H1 (cell line): ENCODE results near the gene CYP26A1. TPM values are rescaled to one million over a fixed set of nuclear protein-coding genes. Genes with fewer than 3 reads are reported as not detected.

ENCODE experiments used
- CTCF ChIA-PET: fragments of 300-600 bp; sonication (Branson Sonifier 250); formaldehyde crosslinking; loops from one replicate; lab custom pipeline; 2021; ENCODE audit not compliant: partially characterized antibody; lab: Charles Lee
- POLR2A ChIA-PET: fragments of 300-600 bp; sonication (Branson Sonifier 250); formaldehyde crosslinking; loops from one replicate; lab custom pipeline; 2021; ENCODE audit warnings: inconsistent platforms; ENCODE audit not compliant: partially characterized antibody; lab: Charles Lee
- DNase-seq, 2 experiments: peaks; one replicate each; pipeline versions ENCODE4 v3.0.0 to v3.0.0-alpha.2; 2010 to 2022; ENCODE audit warnings: low spot score in 2 of 2, low read depth in 1 of 2, mixed read lengths in 1 of 2
- FAIRE-seq: peaks from 2 replicates; lab custom pipeline; 2011; peaks lifted over from hg19 to GRCh38; lab: Jason Lieb, UNC
- H2AFZ ChIP-seq: 2 replicates; pipeline ENCODE4 v1.8.1; 2012; ENCODE audit warnings: low read length, inconsistent platforms
- H2AK5ac ChIP-seq: 2 replicates; pipeline ENCODE4 v1.6.1; 2013; ENCODE audit warnings: low read depth, low read length
- H2BK120ac ChIP-seq: replicated peaks from 2 replicates; pipeline ENCODE3; 2013; ENCODE audit warnings: low read depth, low read length, inconsistent platforms
- H2BK12ac ChIP-seq: 2 replicates; pipeline ENCODE4 v1.6.1; 2013; ENCODE audit warnings: low read depth, low read length
- H2BK15ac ChIP-seq: 2 replicates; pipeline ENCODE4 v1.6.1; 2013; ENCODE audit warnings: low read length
- H2BK20ac ChIP-seq: 2 replicates; pipeline ENCODE4 v1.6.1; 2013; ENCODE audit warnings: low read length
- H2BK5ac ChIP-seq: 2 replicates; pipeline ENCODE4 v1.6.1; 2013; ENCODE audit warnings: low read depth, low read length
- H3K14ac ChIP-seq: 2 replicates; pipeline ENCODE4 v1.6.1; 2013; ENCODE audit warnings: inconsistent platforms; ENCODE audit not compliant: insufficient read length
- H3K18ac ChIP-seq: 2 replicates; pipeline ENCODE4 v1.6.1; 2013; ENCODE audit warnings: low read length; ENCODE audit errors: extremely low read depth
- H3K23ac ChIP-seq: 2 replicates; pipeline ENCODE4 v1.6.1; 2013; ENCODE audit warnings: inconsistent platforms; ENCODE audit not compliant: insufficient read length
- H3K23me2 ChIP-seq: 2 replicates; pipeline ENCODE4 v1.6.1; 2013; ENCODE audit warnings: low read depth, low read length
- H3K27ac ChIP-seq: 2 replicates; pipeline ENCODE4 v1.6.1; 2011; ENCODE audit warnings: low read depth, low read length, inconsistent platforms
- H3K27me3 ChIP-seq, 4 experiments: replicated peaks in 1 of 4; 1 replicate in 1 of 4; 2 replicates in 3 of 4; pipeline versions ENCODE4 v1.6.1 to v1.8.1; 2011 to 2013; ENCODE audit warnings: low read length in 3 of 4, mild to moderate bottlenecking in 3 of 4, inconsistent platforms in 2 of 4, mixed read lengths in 2 of 4, moderate library complexity in 1 of 4; ENCODE audit not compliant: control insufficient read depth in 3 of 4, insufficient read depth in 3 of 4; ENCODE audit errors: extremely low read depth in 1 of 4
- H3K36me3 ChIP-seq, 4 experiments: 2 replicates each; pipeline versions ENCODE4 v1.6.1 to v1.8.1; 2011 to 2013; ENCODE audit warnings: mild to moderate bottlenecking in 4 of 4, low read length in 3 of 4, moderate library complexity in 2 of 4, control low read depth in 1 of 4, inconsistent platforms in 1 of 4; ENCODE audit not compliant: insufficient read depth in 4 of 4, control insufficient read depth in 2 of 4
- H3K4ac ChIP-seq: replicated peaks from 2 replicates; pipeline ENCODE3; 2013; ENCODE audit warnings: low read length, low read depth, mixed read lengths, inconsistent platforms; ENCODE audit not compliant: insufficient read length
- H3K4me1 ChIP-seq, 4 experiments: replicated peaks in 1 of 4; 1 replicate in 1 of 4; 2 replicates in 3 of 4; pipeline versions ENCODE4 v1.6.1 to v1.8.1; 2011 to 2013; ENCODE audit warnings: low read length in 3 of 4, inconsistent platforms in 2 of 4, mixed read lengths in 1 of 4; ENCODE audit not compliant: insufficient read depth in 4 of 4, control insufficient read depth in 3 of 4
- H3K4me2 ChIP-seq, 2 experiments: 2 replicates each; pipeline versions ENCODE4 v1.6.1 to v1.8.1; 2011 to 2013; ENCODE audit warnings: low read depth in 2 of 2, low read length in 2 of 2, control low read depth in 1 of 2, inconsistent platforms in 1 of 2, mild to moderate bottlenecking in 1 of 2; ENCODE audit not compliant: insufficient read depth in 1 of 2
- H3K4me3 ChIP-seq, 4 experiments: fragments of 200-600, 300-600 bp in 1 of 4; sonication (generic), shearing (Covaris generic), sonication (Bioruptor Twin) in 1 of 4; 2 replicates each; pipeline versions ENCODE4 v1.5.1 to v1.8.1; 2011 to 2016; ENCODE audit warnings: low read length in 4 of 4, low read depth in 3 of 4, control low read depth in 2 of 4, inconsistent platforms in 2 of 4, mild to moderate bottlenecking in 2 of 4, mixed read lengths in 1 of 4, moderate library complexity in 1 of 4; ENCODE audit not compliant: insufficient read depth in 2 of 4; ENCODE audit errors: extremely low read depth in 1 of 4
- H3K56ac ChIP-seq: replicated peaks from 2 replicates; pipeline ENCODE3; 2013; ENCODE audit warnings: low read depth, mild to moderate bottlenecking, mixed read lengths, low read length, inconsistent platforms; ENCODE audit not compliant: insufficient read length
- H3K79me1 ChIP-seq: 2 replicates; pipeline ENCODE4 v1.6.1; 2013; ENCODE audit warnings: low read depth, low read length, control low read depth
- H3K79me2 ChIP-seq, 2 experiments: 2 replicates each; pipeline versions ENCODE4 v1.6.1 to v1.8.1; 2012 to 2013; ENCODE audit warnings: low read length in 2 of 2, mild to moderate bottlenecking in 2 of 2, inconsistent platforms in 1 of 2; ENCODE audit not compliant: insufficient read depth in 2 of 2, control insufficient read depth in 1 of 2
- H3K9ac ChIP-seq, 4 experiments: replicated peaks in 1 of 4; 1 replicate in 1 of 4; 2 replicates in 3 of 4; pipeline versions ENCODE4 v1.6.1 to v1.8.1; 2011 to 2013; ENCODE audit warnings: low read depth in 3 of 4, low read length in 3 of 4, control low read depth in 2 of 4, mild to moderate bottlenecking in 2 of 4, moderate library complexity in 2 of 4, inconsistent platforms in 1 of 4; ENCODE audit errors: extremely low read depth in 1 of 4
- H3K9me3 ChIP-seq, 2 experiments: 2 replicates each; pipeline versions ENCODE4 v1.6.1 to v1.8.1; 2012 to 2013; ENCODE audit warnings: mild to moderate bottlenecking in 2 of 2, moderate library complexity in 2 of 2, control low read depth in 1 of 2, inconsistent platforms in 1 of 2, low read depth in 1 of 2, low read length in 1 of 2, mixed read lengths in 1 of 2; ENCODE audit not compliant: insufficient read depth in 2 of 2
- H4K20me1 ChIP-seq, 2 experiments: replicated peaks in 1 of 2; 2 replicates each; pipeline versions ENCODE3 to v1.8.1; 2011 to 2013; ENCODE audit warnings: inconsistent platforms in 2 of 2, low read length in 2 of 2, mild to moderate bottlenecking in 1 of 2; ENCODE audit not compliant: insufficient read depth in 2 of 2, control insufficient read depth in 1 of 2
- H4K5ac ChIP-seq: 2 replicates; pipeline ENCODE4 v1.6.1; 2013; ENCODE audit warnings: low read length, low read depth, mixed read lengths, inconsistent platforms; ENCODE audit not compliant: insufficient read length
- H4K8ac ChIP-seq: 2 replicates; pipeline ENCODE4 v1.8.0; 2013; ENCODE audit warnings: mild to moderate bottlenecking, moderate library complexity, low read length, inconsistent platforms; ENCODE audit not compliant: insufficient read depth; ENCODE audit errors: extremely low read depth
- H4K91ac ChIP-seq: replicated peaks from 2 replicates; pipeline ENCODE3; 2013; ENCODE audit warnings: low read length, mixed read lengths, inconsistent platforms; ENCODE audit not compliant: insufficient read length
- CHD1 ChIP-seq: IDR thresholded peaks from 2 replicates; pipeline ENCODE4 v1.6.1; 2012; ENCODE audit warnings: low read depth, low read length, improper control_type of control experiment
- GABPA ChIP-seq: IDR thresholded peaks from 2 replicates; pipeline ENCODE4 v1.6.1; 2011; ENCODE audit warnings: mild to moderate bottlenecking, low read length, moderate library complexity, borderline replicate concordance; ENCODE audit not compliant: insufficient read depth
- JUN ChIP-seq: IDR thresholded peaks from 2 replicates; pipeline ENCODE4 v1.6.1; 2011; ENCODE audit warnings: low read depth, mild to moderate bottlenecking, improper control_type of control experiment, low read length
- WGBS, 2 experiments: shearing (Covaris generic) in 1 of 2; methylation state at CpG; one replicate each; pipeline versions ENCODE4 v1.1.6 to v1.1.7; 2013 to 2015; ENCODE audit warnings: low lambda C conversion rate in 2 of 2, mixed read lengths in 2 of 2, inconsistent platforms in 1 of 2, low coverage in 1 of 2, missing lambda C conversion rate in 1 of 2; ENCODE audit not compliant: insufficient replicate concordance in 2 of 2, insufficient coverage in 1 of 2, insufficient read length in 1 of 2; ENCODE audit errors: extremely low coverage in 1 of 2, missing lambda C conversion rate in 1 of 2; 5-methylcytosine and 5-hydroxymethylcytosine counted together
- polyA plus RNA-seq, 7 experiments: library from polyadenylated mRNA; depleted of rRNA in 3 of 7; stranded (reverse) in 5 of 7; unstranded in 2 of 7; fragments of >200 nt in 5 of 7; fragments of 200-250 nt in 2 of 7; gene quantifications; 1 replicate in 5 of 7; 2 replicates in 1 of 7; 4 replicates in 1 of 7; pipeline versions ENCODE4 v1.2.1 to v1.2.3, GENCODE V29; 2011 to 2013; ENCODE audit warnings: missing spikeins in 2 of 7, mixed read lengths in 2 of 7
- total RNA-seq: library from RNA; stranded (reverse); fragmentation: NEBNext Ultra II Directional; extraction: Animal tissue kit (Norgen Biotek cat#: 25700); gene quantifications from 2 replicates; pipeline ENCODE4 v1.2.1, GENCODE V29; 2021

CYP26A1 gene
- total and polyA plus RNA-seq, 2 of the 8 experiments (the other 6 are each of a cell fraction or from before 2014, with no cell fraction given): 5.0 to 9.1 TPM

GRCh38 chr10:93086289-93086688 is 12.6 kb downstream of the CYP26A1 start:
- no peak overlapping the region for H3K4me2 ChIP-seq
- 91% methylated on average over 6 of the region's 6 CpGs; no CpG with 5 or more reads in 1 of the 2 experiments for WGBS, 2 experiments
- no peak overlapping the region for H2BK120ac ChIP-seq
- no peak overlapping the region for H2BK5ac ChIP-seq
- no peak overlapping the region for H3K9ac ChIP-seq
- H3K56ac ChIP-seq: no peak overlapping the region
- H2AK5ac ChIP-seq: 0 out of 2 replicates have a peak overlapping the region, but pooled peaks have one; percentile 9
- no peaks in the 10 kb centered on the region; a peak in 1 of 7 replicates for H3K27me3 ChIP-seq
- ChIA-PET CTCF (interaction anchor here (1.1 to 18.5 kb wide), 4 partner anchors 9 to 266 kb away, joined by 3 to 363 read pairs (median 4); no protein-coding TSS in a partner anchor), POLR2A (interaction anchor here (1.4 kb wide), 1 partner anchor 247 kb away, joined by 3 read pairs; no protein-coding TSS in a partner anchor)
- FAIRE-seq (no peak), DNase-seq (no peak)
- no peak overlapping the region for H2BK15ac ChIP-seq
- H2BK12ac ChIP-seq: no peak overlapping the region
- no peak overlapping the region for H3K4me3 ChIP-seq
- no peaks in the 10 kb centered on the region for H4K20me1 ChIP-seq
- H2BK20ac ChIP-seq: no peak overlapping the region
- no peak overlapping the region for H3K4ac ChIP-seq
- H4K8ac ChIP-seq: 0 out of 2 replicates have a peak overlapping the region, but pooled peaks have one; percentile 6
- H3K79me1 ChIP-seq: no peaks in the 10 kb centered on the region
- peaks cover 2 to 5% (median 3%) of the 10 kb centered on the region in 4 experiments for H3K4me1 ChIP-seq
- no peak overlapping the region for H4K91ac ChIP-seq
- H3K79me2 ChIP-seq: no peaks in the 10 kb centered on the region
- H3K36me3 ChIP-seq: no peaks in the 10 kb centered on the region
- H3K27ac ChIP-seq: no peak overlapping the region
- H3K14ac ChIP-seq: no peak overlapping the region
- H3K23ac ChIP-seq: no peak overlapping the region
- no peak overlapping the region for H4K5ac ChIP-seq
- no peaks in the 10 kb centered on the region for H3K23me2 ChIP-seq
- H2AFZ ChIP-seq: no peak overlapping the region
- H3K18ac ChIP-seq: no peak overlapping the region
- H3K9me3 ChIP-seq: no peaks in the 10 kb centered on the region
- TF ChIP-seq JUN (no peak), GABPA (no peak), CHD1 (no peak)
